Skeletal muscle satellite cell (primary cell): Measurements from ENCODE around the gene SEC14L3.
A peak's percentile ranks its signal among the peaks of the same experiment; 100 is the strongest.

ENCODE experiments used
- H3K27me3 ChIP-seq: 2 replicates; pipeline ENCODE4 v1.7.0; 2013; ENCODE audit warnings: low read length; ENCODE audit not compliant: control insufficient read depth, insufficient read depth
- H3K36me3 ChIP-seq: 2 replicates; pipeline ENCODE4 v1.7.0; 2013; ENCODE audit warnings: mild to moderate bottlenecking, control low read depth, low read length; ENCODE audit not compliant: insufficient read depth
- H3K4me1 ChIP-seq: 2 replicates; pipeline ENCODE4 v1.7.0; 2013; ENCODE audit warnings: low read length; ENCODE audit not compliant: control insufficient read depth, insufficient read depth
- H3K4me2 ChIP-seq: 2 replicates; pipeline ENCODE4 v1.7.0; 2013; ENCODE audit warnings: mild to moderate bottlenecking, low read length
- H3K4me3 ChIP-seq: 2 replicates; pipeline ENCODE4 v1.7.0; 2013; ENCODE audit warnings: low read length
- H3K9ac ChIP-seq: 2 replicates; pipeline ENCODE4 v1.7.0; 2013; ENCODE audit warnings: mild to moderate bottlenecking, low read depth, low read length, moderate library complexity
- H3K9me3 ChIP-seq: replicated peaks from 2 replicates; pipeline ENCODE4 v1.7.0; 2013; ENCODE audit warnings: mild to moderate bottlenecking, control low read depth, low read length

The SEC14L3 gene

GRCh38 chr22:30427871-30428270 is 43.9 kb downstream of the SEC14L3 start:
- Histone ChIP-seq H3K9me3 (no peaks in the 10 kb centered on the region), H3K4me2 (no peak overlapping the region), H3K9ac (no peak overlapping the region), H3K4me3 (no peak overlapping the region), H3K4me1 (peaks cover 36% of the 10 kb centered on the region), H3K27me3 (no peaks in the 10 kb centered on the region), H3K36me3 (peaks cover 7% of the 10 kb centered on the region)

- H3K27me3 ChIP-seq: no peaks in the 10 kb centered on the region
- peak overlapping the region; percentile 75 for H3K4me3 ChIP-seq
- no peaks in the 10 kb centered on the region for H3K9me3 ChIP-seq
- H3K4me1 ChIP-seq: peaks cover 47% of the 10 kb centered on the region
- peak overlapping the region; percentile 80 for H3K4me2 ChIP-seq
- H3K36me3 ChIP-seq: peaks cover 16% of the 10 kb centered on the region
- peak overlapping the region; percentile 90 for H3K9ac ChIP-seq
These were observed 45.1 kb downstream of the SEC14L3 start for GRCh38 chr22:30426388-30427353.

DNA sequence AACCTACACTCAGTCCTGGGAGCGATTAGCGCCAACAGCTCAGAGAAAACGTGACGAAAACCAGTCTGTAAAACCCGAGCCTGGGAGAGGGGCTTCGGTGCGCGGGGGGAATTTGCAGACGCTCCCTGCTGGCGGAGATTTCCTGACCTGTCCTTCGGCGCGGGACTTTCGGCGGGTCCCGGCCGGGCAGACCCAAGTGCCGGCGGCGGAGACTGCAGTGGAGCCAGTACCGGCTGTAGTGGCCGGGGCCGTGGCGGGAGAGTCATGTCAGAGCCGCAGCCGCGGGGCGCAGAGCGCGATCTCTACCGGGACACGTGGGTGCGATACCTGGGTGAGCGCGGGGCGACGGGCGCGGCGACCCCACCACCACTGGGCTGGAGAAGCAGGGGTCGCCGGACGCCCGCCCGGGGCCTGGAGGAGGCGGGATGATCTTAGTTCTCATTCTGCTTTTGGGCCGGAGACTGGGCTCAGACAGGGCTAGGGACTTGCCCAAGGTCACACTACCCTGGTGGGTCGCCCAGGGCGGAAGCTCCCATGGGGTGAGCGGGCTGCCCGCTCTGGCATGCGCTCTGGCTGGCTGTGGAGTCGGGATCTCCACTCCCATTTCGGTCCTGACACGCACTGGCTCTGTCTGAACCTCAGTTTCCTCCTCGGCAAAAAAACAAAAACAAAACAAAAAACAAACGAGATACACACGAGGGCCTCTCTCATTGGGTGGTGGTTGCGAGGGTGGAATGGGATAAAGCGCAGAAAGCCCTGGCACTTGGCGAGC is 46.0 kb downstream of the SEC14L3 start, which contains the start of gene MTFP1:
TSS of gene MTFP1 (plus strand) at position 153 of the 772 bp plus-strand sequence. CDS start at position 265, 112 bp downstream.
- Histone ChIP-seq H3K4me1 (peaks cover 56% of the 10 kb centered on the region), H3K4me2 (peak within 1 kb of the TSS; percentile 80), H3K27me3 (no peaks in the 10 kb centered on the region), H3K9me3 (no peaks in the 10 kb centered on the region), H3K36me3 (peaks cover 24% of the 10 kb centered on the region), H3K4me3 (peak within 1 kb of the TSS; percentile 75), H3K9ac (peak within 1 kb of the TSS; percentile 90)

DNA sequence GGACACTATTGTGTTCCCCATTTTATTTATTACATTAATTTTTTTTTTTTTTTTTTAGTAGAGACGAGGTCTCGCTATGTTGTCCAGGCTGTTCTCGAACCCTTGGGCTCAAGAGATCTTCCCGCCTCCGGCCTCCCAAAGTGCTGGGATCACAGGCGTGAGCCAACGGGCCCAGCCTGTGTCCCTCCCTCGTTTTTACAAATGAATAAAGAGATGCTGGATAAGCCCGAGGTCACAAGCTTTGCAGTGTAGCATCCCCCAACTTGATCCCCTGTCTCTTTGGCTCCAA is 46.5 kb downstream of the SEC14L3 start:
- peaks cover 60% of the 10 kb centered on the region for H3K4me1 ChIP-seq
- peak overlapping the region; percentile 80 for H3K4me2 ChIP-seq
- H3K27me3 ChIP-seq: no peaks in the 10 kb centered on the region
- peak overlapping the region; percentile 75 for H3K4me3 ChIP-seq
- H3K9me3 ChIP-seq: no peaks in the 10 kb centered on the region
- H3K36me3 ChIP-seq: peaks cover 24% of the 10 kb centered on the region
- H3K9ac ChIP-seq: peak overlapping the region; percentile 90

GRCh38 chr22:30424534-30425326 is 47.1 kb downstream of the SEC14L3 start:
- no peaks in the 10 kb centered on the region for H3K27me3 ChIP-seq
- H3K36me3 ChIP-seq: peaks cover 24% of the 10 kb centered on the region
- H3K9ac ChIP-seq: peak overlapping the region; percentile 90
- H3K4me2 ChIP-seq: peak overlapping the region; percentile 80
- peaks cover 65% of the 10 kb centered on the region for H3K4me1 ChIP-seq
- H3K9me3 ChIP-seq: no peaks in the 10 kb centered on the region
- peak overlapping the region; percentile 62 for H3K4me3 ChIP-seq

DNA sequence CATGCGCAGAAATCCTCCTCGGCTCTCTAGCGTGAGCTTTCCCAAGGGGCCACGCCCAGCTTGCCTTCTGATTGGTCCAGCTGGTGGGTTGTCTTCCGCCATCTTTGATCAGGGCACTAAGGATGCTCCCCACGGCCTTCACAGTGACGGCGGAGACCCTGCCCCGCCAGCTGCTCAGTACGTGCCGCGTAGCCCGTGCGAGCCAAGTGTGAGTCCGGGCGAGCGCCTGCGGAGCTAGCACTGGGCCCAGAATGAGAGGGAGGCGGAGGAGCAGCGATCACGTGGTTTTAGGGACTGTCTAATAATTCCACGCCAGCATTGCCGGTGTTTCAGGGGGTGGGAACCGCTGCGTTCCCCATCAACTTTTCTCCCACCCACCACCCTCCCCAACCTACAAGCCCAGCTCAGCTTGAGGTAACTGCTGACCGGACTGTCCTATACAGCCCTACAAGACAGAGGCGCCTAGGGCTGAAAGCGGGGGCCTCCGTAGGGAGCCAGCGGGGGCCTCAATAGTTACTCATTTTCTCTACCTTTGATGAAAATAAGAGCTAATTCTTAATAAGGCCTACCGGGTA is 47.8 kb downstream of the SEC14L3 start:
- Histone ChIP-seq H3K4me3 (peak overlapping the region; percentile 63), H3K27me3 (no peaks in the 10 kb centered on the region), H3K36me3 (peaks cover 25% of the 10 kb centered on the region), H3K9ac (peak overlapping the region; percentile 90), H3K4me2 (peak overlapping the region; percentile 80), H3K4me1 (peaks cover 72% of the 10 kb centered on the region), H3K9me3 (no peaks in the 10 kb centered on the region)

- no peaks in the 10 kb centered on the region for H3K27me3 ChIP-seq
- H3K9me3 ChIP-seq: no peaks in the 10 kb centered on the region
- peaks cover 32% of the 10 kb centered on the region for H3K36me3 ChIP-seq
- peaks cover 78% of the 10 kb centered on the region for H3K4me1 ChIP-seq
- peak overlapping the region; percentile 80 for H3K4me2 ChIP-seq
- peak overlapping the region; percentile 63 for H3K4me3 ChIP-seq
- peak overlapping the region; percentile 90 for H3K9ac ChIP-seq
These were observed 48.4 kb downstream of the SEC14L3 start for GRCh38 chr22:30423301-30423958.

DNA sequence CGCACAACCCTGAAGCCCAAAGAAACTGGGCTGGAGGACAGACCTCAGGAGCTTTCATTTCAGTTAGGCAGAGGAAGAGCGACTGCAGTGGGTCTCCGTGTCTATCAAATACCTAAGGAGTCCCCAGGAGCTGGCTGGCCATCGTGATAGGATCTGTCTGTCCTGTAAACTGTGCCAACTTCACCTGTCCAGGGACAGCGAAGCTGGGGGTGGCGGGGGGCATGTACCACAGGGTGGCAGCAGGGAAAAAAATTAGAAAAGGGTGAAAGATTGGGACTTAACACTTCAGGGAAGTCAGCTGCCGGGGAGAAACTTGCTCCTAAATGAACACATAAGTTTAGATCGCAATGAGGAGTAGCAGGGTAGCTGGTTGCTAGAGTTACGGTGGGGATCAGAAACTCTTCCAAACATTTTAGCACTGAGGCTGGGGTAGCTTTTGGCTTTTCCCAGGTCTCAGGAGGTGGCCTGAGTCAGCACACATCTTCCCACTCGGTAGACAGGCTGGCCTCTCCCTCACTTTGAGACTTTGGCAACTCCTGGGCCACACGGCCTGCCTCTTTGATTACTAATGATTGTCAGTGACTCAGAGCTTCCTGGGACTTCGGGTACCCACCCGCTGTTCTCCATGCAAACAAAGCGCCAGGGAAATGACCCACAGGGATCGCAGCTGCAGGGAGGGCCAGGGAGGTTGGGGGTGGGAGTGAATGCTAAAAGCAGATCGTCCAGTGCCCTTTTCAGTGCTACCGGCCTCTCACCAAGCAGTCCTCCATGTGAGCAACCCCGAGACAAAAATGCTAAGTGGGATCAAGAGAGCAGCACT is 49.1 kb downstream of the SEC14L3 start:
- Histone ChIP-seq H3K9ac (peak overlapping the region; percentile 90), H3K4me2 (peak overlapping the region; percentile 80), H3K4me3 (peak overlapping the region; percentile 63), H3K4me1 (peaks cover 81% of the 10 kb centered on the region), H3K27me3 (no peaks in the 10 kb centered on the region), H3K36me3 (peaks cover 39% of the 10 kb centered on the region), H3K9me3 (no peaks in the 10 kb centered on the region)

- peak overlapping the region; percentile 80 for H3K4me2 ChIP-seq
- peak overlapping the region; percentile 12 for H3K4me3 ChIP-seq
- no peaks in the 10 kb centered on the region for H3K9me3 ChIP-seq
- H3K9ac ChIP-seq: peak overlapping the region; percentile 84
- H3K27me3 ChIP-seq: no peaks in the 10 kb centered on the region
- H3K36me3 ChIP-seq: peaks cover 40% of the 10 kb centered on the region
- peaks cover 79% of the 10 kb centered on the region for H3K4me1 ChIP-seq
These were observed 49.9 kb downstream of the SEC14L3 start for GRCh38 chr22:30421695-30422480.
